Neural cell (in vitro differentiated cells): Measurements from ENCODE around the gene SPTBN2.

Source experiments
- CTCF ChIP-seq: fragments of 450-650 bp; IDR thresholded peaks from 2 replicates; pipeline ENCODE4 v1.5.1; 2014; ENCODE audit warnings: antibody characterized with exemption, mild to moderate bottlenecking, moderate library complexity; ENCODE audit not compliant: poor library complexity, severe bottlenecking
- EZH2 ChIP-seq: fragments of 200-600, 300-800 bp; shearing (Covaris generic), sonication (generic); IDR thresholded peaks from 2 replicates; pipeline ENCODE4 v1.6.1; 2014; ENCODE audit warnings: antibody characterized with exemption, low read length, borderline replicate concordance, mild to moderate bottlenecking; ENCODE audit not compliant: insufficient read depth, poor library complexity, severe bottlenecking

GRCh38 chr11:66743271-66743968 lies 14.4 kb upstream of the SPTBN2 start:
- no peak for TF ChIP-seq CTCF
- TF ChIP-seq EZH2 = no peak
